Calu3 (cell line): ENCODE data around the gene MAPK8IP1. TPM values are rescaled to one million over a fixed set of nuclear protein-coding genes. Genes with fewer than 3 reads are reported as not detected.
"Not testable (repeated sequence)": the region's sequence is repeated elsewhere in the genome, so short reads cannot be mapped to it uniquely, and the experiment has no call there.

Source experiments
- BruUV-seq: library from RNA; stranded (reverse); fragments of 400-500 nt; replicated peaks from 2 replicates; lab custom pipeline; 2021; lab: Mats Ljungman, UMichigan
- CTCF ChIA-PET: fragments of 300-600 bp; sonication (Branson Sonifier 250); formaldehyde crosslinking; loops from one replicate; lab custom pipeline; 2022; ENCODE audit warnings: antibody characterized with exemption; lab: Charles Lee
- DNase-seq: peaks from one replicate; pipeline ENCODE4 v3.0.0; 2022
- H3K27ac Mint-ChIP-seq: one replicate; pipeline ENCODE4 v1.8.0; 2022; ENCODE audit warnings: mixed read lengths; ENCODE audit not compliant: unreplicated experiment
- H3K27me3 Mint-ChIP-seq: one replicate; pipeline ENCODE4 v1.8.0; 2022; ENCODE audit warnings: mixed read lengths; ENCODE audit not compliant: unreplicated experiment
- H3K36me3 Mint-ChIP-seq: one replicate; pipeline ENCODE4 v1.8.0; 2022; ENCODE audit warnings: mild to moderate bottlenecking, moderate library complexity, mixed read lengths; ENCODE audit not compliant: insufficient read depth, unreplicated experiment
- H3K4me1 Mint-ChIP-seq: one replicate; pipeline ENCODE4 v1.8.0; 2022; ENCODE audit warnings: mild to moderate bottlenecking, low read depth, mixed read lengths; ENCODE audit not compliant: unreplicated experiment
- H3K4me3 Mint-ChIP-seq: one replicate; pipeline ENCODE4 v1.8.0; 2022; ENCODE audit warnings: mild to moderate bottlenecking, low read depth, moderate library complexity, mixed read lengths; ENCODE audit not compliant: unreplicated experiment
- H3K9me3 Mint-ChIP-seq: one replicate; pipeline ENCODE4 v1.8.0; 2022; ENCODE audit warnings: low read depth, mixed read lengths; ENCODE audit not compliant: unreplicated experiment
- intact Hi-C: fragments of 100-400 bp; cut with micrococcal nuclease; formaldehyde crosslinking; loops from one replicate; pipeline ENCODE4 v1.10.0; 2022; ENCODE audit not compliant: unreplicated experiment
- total RNA-seq: library from RNA; stranded (reverse); gene quantifications from 2 replicates; pipeline ENCODE4 v1.2.3, GENCODE V29; 2022
- TF ChIP-seq, protein P1 (sequence below): fragments of 200-600 bp; IDR thresholded peaks from one replicate; pipeline ENCODE4 v1.8.0; 2022; ENCODE audit warnings: antibody characterized with exemption; ENCODE audit not compliant: unreplicated experiment

The MAPK8IP1 gene
- total RNA-seq, 1 experiment from 2014 or later: 4.1 TPM

- BruUV-seq: no TSS peak
Observed at GRCh38 chr11:45897556-45897955, 12.1 kb downstream of the MAPK8IP1 start.

GRCh38 chr11:45899086-45899447, 13.6 kb downstream of the MAPK8IP1 start:
- Mint-ChIP-seq H3K36me3 (peaks cover 25% of the 10 kb centered on the region), H3K27ac (no peak overlapping the region), H3K4me1 (peaks cover 10% of the 10 kb centered on the region), H3K4me3 (peak overlapping the region; percentile 69), H3K9me3 (no peaks in the 10 kb centered on the region), H3K27me3 (peaks cover 41% of the 10 kb centered on the region)
- TF ChIP-seq, protein P1, sequence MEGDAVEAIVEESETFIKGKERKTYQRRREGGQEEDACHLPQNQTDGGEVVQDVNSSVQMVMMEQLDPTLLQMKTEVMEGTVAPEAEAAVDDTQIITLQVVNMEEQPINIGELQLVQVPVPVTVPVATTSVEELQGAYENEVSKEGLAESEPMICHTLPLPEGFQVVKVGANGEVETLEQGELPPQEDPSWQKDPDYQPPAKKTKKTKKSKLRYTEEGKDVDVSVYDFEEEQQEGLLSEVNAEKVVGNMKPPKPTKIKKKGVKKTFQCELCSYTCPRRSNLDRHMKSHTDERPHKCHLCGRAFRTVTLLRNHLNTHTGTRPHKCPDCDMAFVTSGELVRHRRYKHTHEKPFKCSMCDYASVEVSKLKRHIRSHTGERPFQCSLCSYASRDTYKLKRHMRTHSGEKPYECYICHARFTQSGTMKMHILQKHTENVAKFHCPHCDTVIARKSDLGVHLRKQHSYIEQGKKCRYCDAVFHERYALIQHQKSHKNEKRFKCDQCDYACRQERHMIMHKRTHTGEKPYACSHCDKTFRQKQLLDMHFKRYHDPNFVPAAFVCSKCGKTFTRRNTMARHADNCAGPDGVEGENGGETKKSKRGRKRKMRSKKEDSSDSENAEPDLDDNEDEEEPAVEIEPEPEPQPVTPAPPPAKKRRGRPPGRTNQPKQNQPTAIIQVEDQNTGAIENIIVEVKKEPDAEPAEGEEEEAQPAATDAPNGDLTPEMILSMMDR: no peak
- DNase-seq: no peak
- no TSS peak for BruUV-seq
- intact Hi-C loops: no loop called here
- CTCF ChIA-PET: interaction anchor here (0.8 kb wide), 1 partner anchor 26 kb away, joined by 3 read pairs; no protein-coding TSS in a partner anchor

More at GRCh38 chr11:45897556-45897955, 12.1 kb downstream of the MAPK8IP1 start:
- H3K9me3 Mint-ChIP-seq: no peaks in the 10 kb centered on the region
- peaks cover 54% of the 10 kb centered on the region for H3K27me3 Mint-ChIP-seq
- TF ChIP-seq, protein P1: no peak
- H3K27ac Mint-ChIP-seq: no peak overlapping the region
- no peak for DNase-seq
- peaks cover 10% of the 10 kb centered on the region for H3K4me1 Mint-ChIP-seq
- intact Hi-C loops: no loop called here
- peaks cover 25% of the 10 kb centered on the region for H3K36me3 Mint-ChIP-seq
- H3K4me3 Mint-ChIP-seq: no peak overlapping the region
- CTCF ChIA-PET: interaction anchor here (1.6 kb wide), 1 partner anchor 121 kb away, joined by 4 read pairs; no protein-coding TSS in a partner anchor

- H3K9me3 Mint-ChIP-seq: no peaks in the 10 kb centered on the region
- DNase-seq: peak; percentile 87
- H3K4me1 Mint-ChIP-seq: peaks cover 10% of the 10 kb centered on the region
- CTCF ChIA-PET: no interaction called here
- H3K4me3 Mint-ChIP-seq: peak overlapping the region; percentile 69
- no TSS peak for BruUV-seq
- no peak overlapping the region for H3K27ac Mint-ChIP-seq
- peaks cover 25% of the 10 kb centered on the region for H3K36me3 Mint-ChIP-seq
- H3K27me3 Mint-ChIP-seq: peaks cover 38% of the 10 kb centered on the region
- TF ChIP-seq, protein P1: no peak
- intact Hi-C loops: no loop called here
Observed at GRCh38 chr11:45899448-45900174, 14.2 kb downstream of the MAPK8IP1 start.

DNA sequence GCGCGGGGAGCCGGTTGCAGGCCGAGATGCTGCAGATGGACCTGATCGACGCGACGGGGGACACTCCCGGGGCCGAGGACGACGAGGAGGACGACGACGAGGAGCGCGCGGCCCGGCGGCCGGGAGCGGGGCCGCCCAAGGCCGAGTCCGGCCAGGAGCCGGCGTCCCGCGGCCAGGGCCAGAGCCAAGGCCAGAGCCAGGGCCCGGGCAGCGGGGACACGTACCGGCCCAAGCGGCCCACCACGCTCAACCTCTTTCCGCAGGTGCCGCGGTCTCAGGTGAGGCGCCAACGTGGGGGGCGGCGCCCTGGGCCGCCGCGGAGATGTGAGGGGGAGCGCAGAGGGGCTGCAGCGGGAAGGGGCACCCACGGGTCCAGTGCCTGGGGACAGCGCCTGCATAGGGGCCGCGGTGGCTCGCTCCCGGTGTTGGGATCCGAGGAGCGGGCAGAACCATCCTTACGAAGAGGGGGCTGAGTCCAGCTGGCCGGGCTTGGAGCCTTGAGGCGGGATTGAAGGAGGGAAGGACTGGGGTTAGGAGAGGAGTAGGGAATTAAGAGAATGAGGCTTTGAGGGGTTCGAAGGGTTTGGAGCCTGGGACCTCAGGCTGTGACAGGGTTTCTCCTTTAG, 14.8 kb downstream of the MAPK8IP1 start:
- Mint-ChIP-seq H3K27me3 (peaks cover 32% of the 10 kb centered on the region), H3K4me3 (peak overlapping the region; percentile 69), H3K36me3 (peaks cover 25% of the 10 kb centered on the region)
- H3K4me1 Mint-ChIP-seq, H3K27ac Mint-ChIP-seq, intact Hi-C loops, BruUV-seq, CTCF ChIA-PET, H3K9me3 Mint-ChIP-seq, DNase-seq: not testable (repeated sequence)
